Testis (tissue), 3 donors: Measurements from ENCODE around the gene PTMA. TPM values are rescaled to one million over a fixed set of nuclear protein-coding genes. Genes with fewer than 3 reads are reported as not detected.

Experiments used
- DNase-seq: peaks from one replicate; pipeline ENCODE4 v3.0.0-alpha.2; 2019
- H3K27ac ChIP-seq, 2 donors: fragments of 200-600 bp; sonication (generic); one replicate each; pipeline ENCODE4 v1.5.1; 2019
- H3K27me3 ChIP-seq: fragments of 200-600 bp; sonication (generic); one replicate; pipeline ENCODE4 v1.5.1; 2019
- H3K36me3 ChIP-seq: fragments of 200-600 bp; sonication (generic); one replicate; pipeline ENCODE4 v1.5.1; 2017; ENCODE audit warnings: low read depth; ENCODE audit errors: missing control alignments
- H3K4me1 ChIP-seq: fragments of 200-600 bp; sonication (generic); one replicate; pipeline ENCODE4 v1.5.1; 2019
- H3K4me3 ChIP-seq, 2 donors: fragments of 200-600 bp; sonication (generic); one replicate each; pipeline ENCODE4 v1.5.1; 2017 to 2019
- H3K9me3 ChIP-seq: fragments of 200-600 bp; sonication (generic); one replicate; pipeline ENCODE4 v1.5.1; 2017
- CTCF ChIP-seq, 3 experiments: fragments of 450-650 bp in 2 of 3; fragments of 200-600 bp in 1 of 3; sonication (generic) in 1 of 3; IDR thresholded peaks; one replicate each; pipeline ENCODE4 v1.5.1; 2016 to 2019; ENCODE audit warnings: antibody characterized with exemption in 3 of 3, mild to moderate bottlenecking in 2 of 3, moderate library complexity in 1 of 3
- POLR2A ChIP-seq: fragments of 450-650 bp; IDR thresholded peaks from one replicate; pipeline ENCODE4 v1.6.1; 2017; ENCODE audit warnings: antibody characterized with exemption, mild to moderate bottlenecking, moderate library complexity
- WGBS, 2 donors: methylation state at CpG; one replicate each; pipeline ENCODE4 v1.1.5; 2018; 5-methylcytosine and 5-hydroxymethylcytosine counted together
- intact Hi-C: fragments of 100-400 bp; cut with DNase I; formaldehyde crosslinking; loops from one replicate; pipeline ENCODE4 v1.15.1; 2023; ENCODE audit warnings: low total_unique reads
- polyA plus RNA-seq: library from polyadenylated mRNA; stranded (reverse); fragments of 350-450 nt; fragmentation: Illumina TruSeq; extraction: RNeasy Lipid Tissue Mini Kit (QIAGEN cat#74804); gene quantifications from one replicate; pipeline ENCODE4 v1.2.3, GENCODE V29; 2014; ENCODE audit warnings: low read depth, low replicate concordance; ENCODE audit not compliant: insufficient read depth
- total RNA-seq, 2 donors: library from RNA; depleted of rRNA; stranded (reverse); fragments of >200 nt; gene quantifications; one replicate each; pipeline ENCODE4 v1.2.3, GENCODE V29; 2016

Gene PTMA
- total and polyA plus RNA-seq, 3 donors from 2014 or later = 278 to 583 (median 311) TPM

DNA sequence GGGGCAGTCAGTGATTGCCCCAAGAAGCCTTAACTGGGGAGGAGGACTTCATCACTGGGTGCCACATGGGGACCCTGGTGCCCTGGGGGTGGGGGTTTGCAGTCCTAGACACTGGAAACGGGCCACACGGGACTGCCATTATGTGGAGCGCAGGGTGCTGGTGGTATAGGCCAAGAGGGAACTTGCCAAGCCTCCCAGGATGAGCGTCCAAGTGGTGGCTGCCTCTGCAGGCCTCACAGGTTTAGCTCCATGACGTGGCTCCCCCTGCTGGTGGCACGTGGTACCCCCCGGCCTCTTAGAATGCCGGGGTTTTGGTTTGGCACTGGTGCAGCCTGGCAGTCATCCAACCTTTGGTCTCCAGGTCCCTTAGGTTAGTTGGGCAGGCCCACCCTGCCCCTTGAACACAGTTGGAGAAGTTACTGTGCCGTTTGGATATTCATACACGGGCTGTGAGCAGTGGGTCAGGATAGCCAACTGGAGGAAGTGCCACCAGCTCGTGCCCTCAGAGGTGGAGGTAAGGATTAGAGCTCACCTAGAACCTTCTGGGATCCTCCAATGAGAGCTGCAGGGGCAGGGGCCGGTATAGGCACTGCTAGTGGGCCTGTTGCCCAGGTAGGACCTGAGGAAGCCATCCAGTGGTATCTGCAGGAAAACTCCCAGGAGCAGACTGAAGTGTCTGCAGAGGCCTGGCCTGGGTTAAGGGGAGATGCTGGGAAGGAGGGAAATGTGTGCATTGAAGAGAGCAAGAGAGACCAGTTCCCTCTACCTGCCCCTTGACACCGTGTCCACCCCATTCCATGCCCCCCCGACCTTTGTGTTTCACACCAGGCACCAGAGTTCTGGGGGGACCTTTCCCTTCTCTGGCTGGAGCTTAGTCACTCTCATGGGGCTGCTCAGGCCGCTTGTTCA lies 5.7 kb downstream of the PTMA start:
- peak overlapping the region; percentile 33 to 54 for H3K27ac ChIP-seq
- H3K9me3 ChIP-seq = no peaks in the 10 kb centered on the region
- peaks cover 22% of the 10 kb centered on the region for H3K4me1 ChIP-seq
- TF ChIP-seq POLR2A (no peak), CTCF (IDR thresholded peaks at IDR 0.05) (peak; percentile 89 to 92 (median 91))
- no peaks in the 10 kb centered on the region for H3K27me3 ChIP-seq
- no peak overlapping the region for H3K4me3 ChIP-seq
- no peaks in the 10 kb centered on the region for H3K36me3 ChIP-seq
- WGBS, 2 donors = 32 to 40% methylated on average over 10 to 15 of the region's 15 CpGs
- intact Hi-C loops = loop anchor here (2.0 to 5.0 kb wide), 2 partner anchors 35 to 102 kb away; no protein-coding TSS in a partner anchor
- DNase-seq = peak; percentile 90

- peak; percentile 87 for DNase-seq
- Histone ChIP-seq H3K36me3 (no peaks in the 10 kb centered on the region), H3K27me3 (no peaks in the 10 kb centered on the region), H3K4me3 (no peak overlapping the region), H3K27ac (no peak overlapping the region), H3K4me1 (peaks cover 22% of the 10 kb centered on the region), H3K9me3 (no peaks in the 10 kb centered on the region)
- TF ChIP-seq POLR2A (no peak), CTCF (IDR thresholded peaks at IDR 0.05) (peak; percentile 86 to 96 (median 95))
- intact Hi-C loops = loop anchor here (5.0 kb wide), 1 partner anchor 103 kb away; no protein-coding TSS in a partner anchor
- WGBS, 2 donors = 47 to 67% methylated on average over 5 to 17 of the region's 17 CpGs
Measured at GRCh38 chr2:231714639-231715498, 6.5 kb downstream of the PTMA start.

DNA sequence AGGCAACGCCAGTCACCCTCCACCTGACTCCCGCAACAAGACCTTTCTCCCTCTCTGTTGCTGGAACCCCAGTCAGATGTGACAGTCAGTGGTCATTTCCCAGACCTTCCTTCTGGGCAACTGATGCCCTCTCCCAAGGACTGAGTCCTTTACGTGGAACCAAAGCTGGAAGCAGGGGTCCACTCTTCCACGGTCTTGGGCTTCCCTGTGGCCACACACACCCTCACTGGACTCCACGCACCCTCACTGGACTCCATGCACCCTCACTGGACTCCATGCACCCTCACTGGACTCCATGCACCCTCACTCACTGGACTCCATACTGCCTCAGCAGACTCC lies 7.1 kb downstream of the PTMA start:
- DNase-seq = no peak
- H3K4me3 ChIP-seq = no peak overlapping the region
- intact Hi-C loops = no loop called here
- peaks cover 22% of the 10 kb centered on the region for H3K4me1 ChIP-seq
- no peaks in the 10 kb centered on the region for H3K27me3 ChIP-seq
- H3K27ac ChIP-seq = no peak overlapping the region
- H3K9me3 ChIP-seq = no peaks in the 10 kb centered on the region
- no peaks in the 10 kb centered on the region for H3K36me3 ChIP-seq
- TF ChIP-seq CTCF (IDR thresholded peaks at IDR 0.05) = no peak
- no peak for TF ChIP-seq POLR2A
- WGBS, 2 donors = 53 to 58% methylated on average over 5 of the region's 5 CpGs

DNA sequence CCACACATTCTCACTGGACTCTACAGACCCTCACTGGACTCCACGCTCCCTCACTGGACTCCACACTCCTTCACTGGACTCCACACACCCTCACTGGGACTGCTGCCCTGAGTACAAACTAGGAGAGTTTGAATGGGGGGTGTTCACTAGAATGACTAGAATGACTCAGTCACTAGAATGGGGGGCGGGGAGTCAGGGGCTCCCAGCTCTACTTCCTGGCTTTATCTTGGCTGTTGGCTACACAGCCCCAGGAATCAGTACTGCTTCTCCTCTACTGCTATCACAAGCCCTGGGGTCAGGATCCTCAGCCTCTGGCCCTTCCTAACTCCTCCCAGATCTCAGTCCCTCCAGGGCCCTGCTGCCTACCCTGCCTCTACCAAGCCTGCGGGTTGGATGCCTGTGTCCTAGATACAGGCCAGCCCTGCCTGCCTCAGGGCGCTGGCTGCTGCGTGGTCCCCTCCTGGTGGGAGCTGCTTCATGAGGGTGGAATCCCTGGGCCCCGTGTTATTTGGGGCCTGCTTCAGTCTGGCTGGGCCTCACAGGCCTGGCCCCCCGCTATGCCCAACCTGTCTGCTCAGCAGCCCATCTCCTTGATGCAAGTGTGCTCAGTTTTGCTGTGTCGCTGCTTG lies 7.8 kb downstream of the PTMA start:
- intact Hi-C loops = no loop called here
- WGBS, 2 donors = 86 to 90% methylated on average over 2 to 8 of the region's 8 CpGs
- Histone ChIP-seq H3K27me3 (no peaks in the 10 kb centered on the region), H3K4me1 (peaks cover 22% of the 10 kb centered on the region), H3K4me3 (no peak overlapping the region), H3K36me3 (no peaks in the 10 kb centered on the region), H3K9me3 (no peaks in the 10 kb centered on the region), H3K27ac (no peak overlapping the region)
- TF ChIP-seq POLR2A (no peak), CTCF (IDR thresholded peaks at IDR 0.05) (no peak)
- DNase-seq = no peak
